SW 1271 (cell line): Measurements from ENCODE around the gene CTDSP1.
A peak's percentile ranks its signal among the peaks of the same experiment; 100 is the strongest.

ENCODE experiments used
- DNase-seq, 2 experiments: peaks; one replicate each; lab custom pipeline; 2025; lab: John Stamatoyannopoulos, UW

The CTDSP1 gene

GRCh38 chr2:218400167-218400929 lies 680 bp downstream of the CTDSP1 start:
- DNase-seq: no peak

- no peak for DNase-seq
These were observed 1.5 kb downstream of the CTDSP1 start for GRCh38 chr2:218400930-218401881.

- no peak for DNase-seq
These were observed 2.2 kb downstream of the CTDSP1 start for GRCh38 chr2:218401890-218402289.

GRCh38 chr2:218402491-218402901 lies 2.8 kb downstream of the CTDSP1 start:
- DNase-seq: no peak

GRCh38 chr2:218402911-218403411 lies 3.3 kb downstream of the CTDSP1 start:
- DNase-seq: no peak

- DNase-seq: no peak
These were observed 4.1 kb downstream of the CTDSP1 start for GRCh38 chr2:218403810-218404209.

GRCh38 chr2:218404351-218405085 lies 4.8 kb downstream of the CTDSP1 start:
- no peak for DNase-seq

- no peak for DNase-seq
These were observed 5.5 kb downstream of the CTDSP1 start for GRCh38 chr2:218405086-218405745.

- DNase-seq: no peak
These were observed 6.1 kb downstream of the CTDSP1 start for GRCh38 chr2:218405746-218406208.

GRCh38 chr2:218406209-218406948 lies 6.7 kb downstream of the CTDSP1 start:
- DNase-seq: peak; percentile 78 to 92

- peak in 1 of 2 experiments; percentile 32 for DNase-seq
These were observed 7.4 kb downstream of the CTDSP1 start for GRCh38 chr2:218406949-218407618.

- DNase-seq: no peak
These were observed 8.0 kb downstream of the CTDSP1 start for GRCh38 chr2:218407717-218408116.

- no peak for DNase-seq
These were observed 18.7 kb downstream of the CTDSP1 start for GRCh38 chr2:218418321-218418716.

GRCh38 chr2:218418717-218419458 lies 19.2 kb downstream of the CTDSP1 start, which contains the start of gene VIL1:
Gene VIL1, plus strand, starts transcription at chr2:218419123. Its CDS starts 4,656 bp downstream, at chr2:218423779.
- no peak for DNase-seq

- DNase-seq: no peak
These were observed 20.1 kb downstream of the CTDSP1 start for GRCh38 chr2:218419630-218420216.

- no peak for DNase-seq
These were observed 21.4 kb downstream of the CTDSP1 start for GRCh38 chr2:218421027-218421426.

GRCh38 chr2:218422403-218423086 lies 22.9 kb downstream of the CTDSP1 start:
- DNase-seq: no peak

GRCh38 chr2:218423584-218423983 lies 23.9 kb downstream of the CTDSP1 start:
- no peak for DNase-seq
